Thyroid gland (tissue), 4 donors: ENCODE measurements around the gene MICU2.

Source experiments
- CTCF ChIP-seq, 6 experiments: fragments of 200-600 bp in 3 of 6; fragments of 450-650 bp in 3 of 6; sonication (generic) in 3 of 6; IDR thresholded peaks; one replicate each; pipeline ENCODE4 v1.5.1; 2016 to 2019; ENCODE audit warnings: antibody characterized with exemption in 6 of 6, mild to moderate bottlenecking in 2 of 6, inconsistent platforms in 1 of 6, moderate library complexity in 1 of 6
- POLR2A ChIP-seq, 2 donors: fragments of 450-650 bp; IDR thresholded peaks; one replicate each; pipeline ENCODE4 v1.6.1; 2017; ENCODE audit warnings: antibody characterized with exemption in 2 of 2, mild to moderate bottlenecking in 2 of 2, moderate library complexity in 1 of 2

- TF ChIP-seq POLR2A (IDR thresholded peaks at IDR 0.05) (no peak), CTCF (IDR thresholded peaks at IDR 0.05) (no peak)
These were observed 25.2 kb downstream of the MICU2 start for GRCh38 chr13:21578748-21579147.
